Midbrain (tissue), 1 donor: Measurements from ENCODE around the gene PIK3R6.
"Not testable (repeated sequence)": the region's sequence is repeated elsewhere in the genome, so short reads cannot be mapped to it uniquely, and the experiment has no call there.

Experiments
- DNase-seq: peaks from one replicate; lab custom pipeline; 2025; lab: John Stamatoyannopoulos, UW

The PIK3R6 gene

DNA sequence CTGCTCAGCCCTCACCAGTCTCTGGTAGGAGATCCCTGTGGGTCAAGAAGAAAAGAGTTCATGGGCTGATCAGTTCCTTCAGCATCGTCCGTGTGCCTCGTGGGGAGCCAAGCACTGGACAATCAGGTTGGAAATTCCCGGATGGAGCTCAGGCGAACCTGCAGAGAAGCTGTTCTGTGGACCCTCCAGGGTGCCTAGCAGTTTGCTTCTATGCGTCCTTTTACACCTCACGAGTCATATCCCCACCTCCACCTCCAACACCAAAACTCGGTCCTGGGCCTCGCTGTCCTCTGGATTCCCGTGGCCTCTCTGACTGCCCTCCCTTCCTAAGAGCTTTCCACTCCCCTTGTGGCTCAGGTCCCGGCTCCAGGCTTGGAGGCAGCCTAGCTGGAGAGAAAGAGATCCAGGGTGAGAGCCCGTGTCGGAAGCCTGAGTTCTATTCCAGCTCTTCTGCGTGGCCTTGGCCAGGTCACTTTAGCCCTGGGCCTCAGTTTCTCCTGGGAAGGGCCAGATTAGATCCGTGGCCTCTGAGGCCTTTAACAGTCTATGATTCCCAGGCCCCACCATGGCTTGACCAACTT, 26.2 kb upstream of the PIK3R6 start:
- no peak for DNase-seq

DNA sequence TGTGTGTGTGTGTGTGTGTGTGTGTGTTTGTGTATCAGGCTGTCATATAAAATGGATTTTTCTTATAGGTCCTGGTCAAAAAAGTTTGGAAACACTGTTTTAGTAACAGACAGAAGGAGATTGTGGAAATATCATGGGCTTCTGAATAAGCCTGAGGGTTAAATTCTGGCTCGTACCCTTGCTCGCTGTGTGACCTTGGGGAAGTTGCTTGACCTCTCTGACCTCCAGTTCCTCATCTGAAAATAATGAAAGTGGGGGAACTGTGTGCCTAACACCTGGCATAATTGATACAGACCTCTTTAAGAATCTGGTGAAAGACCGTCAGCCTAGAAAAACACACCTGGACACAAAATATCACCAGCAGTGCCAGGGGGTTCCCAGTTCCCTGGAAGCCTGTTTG, 25.6 kb upstream of the PIK3R6 start:
- no peak for DNase-seq

DNA sequence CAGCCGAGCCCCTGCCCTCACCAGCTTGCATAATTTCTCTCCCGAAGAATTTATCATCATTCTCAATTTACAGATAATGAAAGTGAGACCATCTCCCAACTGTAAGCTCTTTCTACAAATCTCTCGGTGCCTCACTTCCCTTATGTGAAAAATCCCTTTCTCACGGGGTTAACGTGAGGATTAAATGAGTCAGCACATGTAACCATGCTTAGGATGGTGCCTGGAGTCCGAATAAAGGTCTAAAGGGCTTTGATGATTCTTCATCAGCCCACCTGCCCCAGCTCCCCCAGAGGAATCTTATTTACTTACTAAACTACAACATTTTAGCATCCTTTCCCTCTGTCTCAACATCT, 24.8 kb upstream of the PIK3R6 start:
- no peak for DNase-seq

DNA sequence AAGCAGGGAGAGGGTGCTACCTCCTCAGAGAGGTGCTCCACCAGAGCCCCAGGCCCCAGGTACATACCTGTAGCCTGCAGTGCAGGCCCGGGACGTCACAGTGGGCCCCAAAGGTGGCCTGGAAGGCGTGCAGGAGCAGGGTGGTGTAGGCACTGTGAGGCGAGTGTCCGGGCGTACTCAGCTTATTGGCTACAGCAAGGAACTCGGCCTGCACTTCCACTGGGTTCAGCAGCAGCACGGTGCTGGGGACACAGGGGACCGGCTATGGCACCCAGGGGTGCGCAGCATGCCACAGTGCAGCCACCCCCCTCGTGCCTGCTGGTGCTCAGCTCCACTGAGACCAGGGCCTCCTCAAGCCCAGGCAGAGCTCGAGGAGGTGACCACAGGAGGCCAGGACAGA, 23.2 kb upstream of the PIK3R6 start:
- DNase-seq, result no peak

DNA sequence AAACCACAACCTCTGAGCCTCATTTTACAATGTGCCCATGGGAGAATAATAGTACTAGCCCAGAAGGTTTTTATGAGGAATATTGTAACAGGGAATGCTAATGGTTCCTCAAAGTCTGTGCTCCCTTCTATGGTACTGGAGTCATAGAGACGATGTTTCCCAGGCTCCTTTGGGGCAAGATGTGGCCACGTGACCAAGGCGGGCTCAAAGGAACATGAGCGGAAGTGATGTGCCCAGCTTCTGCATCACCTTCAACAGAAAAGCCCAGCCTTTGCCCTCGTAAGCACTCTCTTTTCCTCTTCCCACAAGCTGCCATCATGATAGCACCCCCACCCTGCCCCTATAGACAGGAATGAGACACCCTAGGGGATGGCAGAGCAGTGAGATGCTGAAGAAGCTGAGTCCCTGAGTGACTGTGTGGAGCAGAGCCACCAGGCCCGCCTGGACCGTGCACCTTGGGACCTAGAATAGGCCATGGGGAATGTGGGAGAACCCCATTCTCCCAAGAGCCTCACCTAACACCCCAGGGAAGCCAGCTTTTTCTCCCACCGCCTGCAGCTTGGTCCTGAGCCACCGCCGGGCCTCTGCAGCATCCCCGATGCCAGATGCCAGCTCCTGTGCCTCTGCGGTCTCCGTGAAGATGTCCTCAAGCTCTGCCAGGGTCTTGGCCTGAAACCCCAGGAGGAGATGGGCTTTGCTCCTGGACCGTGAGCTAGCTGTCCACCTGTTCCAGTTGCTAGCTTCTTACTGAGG, 22.2 kb upstream of the PIK3R6 start:
- DNase-seq, result no peak

DNA sequence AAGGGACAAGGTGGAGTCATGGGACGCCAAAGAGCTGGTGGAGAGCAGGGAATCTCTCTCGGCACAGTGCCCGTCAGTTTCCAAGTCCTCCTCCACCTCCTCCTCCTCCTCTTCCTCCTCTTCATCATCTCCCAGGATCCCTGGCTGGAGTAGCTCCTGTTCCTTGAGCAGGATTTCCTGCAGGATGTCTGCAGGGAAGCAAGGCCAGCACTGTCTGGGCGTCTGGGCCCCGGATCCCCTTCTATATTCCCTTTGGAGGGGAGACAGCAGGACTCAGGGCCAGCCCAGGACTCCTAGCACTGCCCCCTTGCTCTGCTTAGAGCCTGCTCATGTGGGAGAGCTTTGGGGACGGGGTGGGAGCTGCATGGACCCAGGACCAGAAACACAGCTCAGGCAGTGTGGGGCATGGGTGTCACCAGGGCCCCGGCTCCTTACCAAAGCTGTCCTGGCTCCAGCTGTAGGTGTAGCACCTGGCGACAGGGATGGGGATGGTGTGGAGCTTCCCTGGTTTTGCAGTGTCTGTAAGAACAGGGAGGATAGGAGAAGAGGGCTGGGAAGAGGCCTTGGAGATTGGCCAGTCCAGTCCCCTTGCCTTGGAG, 21.3 kb upstream of the PIK3R6 start:
- no peak for DNase-seq

DNA sequence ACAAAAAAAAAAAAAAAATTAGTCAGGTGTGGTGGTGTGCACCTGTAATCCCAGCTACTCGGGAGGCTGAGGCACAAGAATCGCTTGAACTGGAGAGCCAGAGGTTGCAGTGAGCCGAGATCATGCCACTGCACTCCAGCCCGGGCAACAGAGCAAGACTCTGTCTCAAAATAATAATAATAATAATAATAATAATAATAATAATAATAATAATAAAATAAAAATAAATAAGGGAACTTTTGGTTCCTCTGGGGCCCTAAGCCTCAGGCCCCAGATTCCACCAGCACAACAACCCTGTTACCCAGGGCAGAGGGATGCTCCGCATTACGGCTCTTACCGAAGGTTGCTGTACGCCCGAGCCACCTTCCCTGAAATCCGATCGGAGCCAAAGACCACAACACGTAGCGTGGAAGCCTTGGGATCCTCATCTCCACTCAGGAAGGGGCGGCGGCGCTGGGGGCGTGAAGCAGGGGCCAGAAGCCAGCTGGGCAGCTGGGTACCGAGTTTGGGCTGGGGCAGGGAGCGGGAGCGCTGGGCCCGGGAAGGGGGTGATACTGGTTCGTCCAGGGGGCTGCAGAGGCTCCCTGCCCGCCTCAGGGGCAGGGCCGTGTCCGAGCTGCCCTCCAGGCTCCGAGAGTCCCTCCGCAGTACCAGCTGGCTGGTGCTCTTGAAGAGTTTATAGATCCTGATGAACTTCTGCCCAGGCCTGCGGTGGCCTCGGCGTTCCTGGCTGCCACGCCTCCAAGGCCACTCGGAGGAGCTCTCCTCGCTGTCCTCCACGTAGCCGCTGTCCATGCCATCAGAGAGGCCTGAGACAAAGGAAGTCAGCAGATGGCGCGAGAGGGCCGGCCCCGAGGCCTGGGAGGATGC, 20.6 kb upstream of the PIK3R6 start:
- DNase-seq, result no peak

DNA sequence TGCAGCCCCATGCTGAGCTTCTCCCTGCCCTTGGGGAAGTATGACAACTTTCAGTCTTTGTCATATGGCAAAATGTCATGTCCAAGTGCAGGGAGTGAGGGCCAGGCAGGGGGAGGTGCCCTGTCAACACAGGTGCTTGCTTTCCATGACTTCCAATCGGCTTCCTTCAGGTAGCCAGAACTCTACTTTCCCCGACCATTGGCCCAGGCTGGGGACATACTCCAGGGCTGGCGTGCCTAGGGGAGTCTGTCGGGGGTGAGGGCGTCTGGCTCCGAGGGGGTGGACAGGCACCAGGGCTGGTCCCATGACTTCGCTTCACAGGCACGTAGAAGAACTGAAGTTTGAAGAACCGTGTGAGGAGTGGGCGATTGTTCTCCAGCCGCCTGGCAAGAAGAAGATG, 19.8 kb upstream of the PIK3R6 start:
- no peak for DNase-seq

DNA sequence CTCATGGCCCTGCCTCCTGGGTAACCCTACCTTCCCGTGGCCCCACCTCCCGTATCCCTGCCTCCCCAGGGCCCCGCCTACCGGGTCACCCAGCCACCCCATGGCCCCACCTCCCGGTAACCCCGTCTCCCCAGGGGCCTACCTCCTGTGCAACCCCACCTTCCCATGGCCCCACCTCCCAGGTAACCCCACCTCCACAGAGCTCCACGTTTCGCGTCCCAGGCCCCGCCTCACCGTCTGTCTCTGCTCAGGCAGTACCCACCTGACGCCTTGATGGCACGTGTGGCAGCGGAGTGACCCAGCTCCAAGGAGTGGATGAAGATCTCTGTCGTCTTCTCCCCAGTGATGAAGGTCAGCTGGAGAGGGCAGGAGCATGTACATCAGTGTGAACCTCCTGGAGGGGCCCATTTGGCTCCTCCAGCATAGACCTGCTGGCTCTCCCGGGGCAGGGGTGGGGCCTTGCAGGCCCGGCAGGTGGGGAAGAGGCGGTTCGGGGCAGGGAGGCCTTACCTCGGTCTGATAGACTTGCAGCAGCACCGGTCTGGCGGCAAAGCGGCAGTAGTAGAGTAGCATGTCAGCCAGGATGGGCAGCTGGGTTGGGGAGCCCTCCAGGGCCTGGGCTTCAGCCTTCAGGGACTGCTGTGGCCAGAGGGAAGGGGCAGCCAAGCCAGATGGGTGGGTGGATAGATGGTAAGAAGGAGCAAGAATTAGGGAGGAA, 18.7 kb upstream of the PIK3R6 start:
- no peak for DNase-seq

DNA sequence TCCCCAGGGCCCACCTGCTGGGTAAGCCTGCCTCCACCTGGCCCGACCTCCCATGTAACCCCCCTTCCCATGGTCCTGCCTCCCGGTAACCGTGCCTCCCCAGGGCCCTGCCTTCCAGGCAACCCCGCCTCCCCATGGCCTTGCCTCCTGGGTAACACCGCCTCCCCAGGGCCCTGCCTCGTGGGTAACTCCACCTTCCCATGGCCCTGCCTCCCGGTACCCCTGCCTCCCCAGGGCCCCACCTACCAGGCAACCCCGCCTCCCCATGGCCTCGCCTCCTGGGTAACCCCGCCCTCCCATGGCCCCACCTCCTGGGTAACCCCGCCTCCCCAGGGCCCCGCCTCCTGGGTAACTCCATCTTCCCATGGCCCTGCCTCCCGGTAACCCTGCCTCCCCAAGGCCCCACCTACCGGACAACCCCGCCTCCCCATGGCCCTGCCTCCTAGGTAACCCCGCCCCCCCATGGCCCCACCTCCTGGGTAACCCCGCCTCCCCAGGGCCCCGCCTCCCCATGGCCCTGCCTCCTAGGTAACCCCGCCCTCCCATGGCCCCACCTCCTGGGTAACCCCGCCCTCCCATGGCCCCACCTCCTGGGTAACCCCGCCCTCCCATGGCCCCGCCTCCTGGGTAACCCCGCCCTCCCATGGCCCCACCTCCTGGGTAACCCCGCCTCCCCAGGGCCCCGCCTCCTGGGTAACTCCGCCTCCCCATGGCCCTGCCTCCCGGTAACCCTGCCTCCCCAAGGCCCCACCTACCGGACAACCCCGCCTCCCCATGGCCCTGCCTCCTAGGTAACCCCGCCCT, 17.9 kb upstream of the PIK3R6 start:
- DNase-seq, result not testable (repeated sequence)

DNA sequence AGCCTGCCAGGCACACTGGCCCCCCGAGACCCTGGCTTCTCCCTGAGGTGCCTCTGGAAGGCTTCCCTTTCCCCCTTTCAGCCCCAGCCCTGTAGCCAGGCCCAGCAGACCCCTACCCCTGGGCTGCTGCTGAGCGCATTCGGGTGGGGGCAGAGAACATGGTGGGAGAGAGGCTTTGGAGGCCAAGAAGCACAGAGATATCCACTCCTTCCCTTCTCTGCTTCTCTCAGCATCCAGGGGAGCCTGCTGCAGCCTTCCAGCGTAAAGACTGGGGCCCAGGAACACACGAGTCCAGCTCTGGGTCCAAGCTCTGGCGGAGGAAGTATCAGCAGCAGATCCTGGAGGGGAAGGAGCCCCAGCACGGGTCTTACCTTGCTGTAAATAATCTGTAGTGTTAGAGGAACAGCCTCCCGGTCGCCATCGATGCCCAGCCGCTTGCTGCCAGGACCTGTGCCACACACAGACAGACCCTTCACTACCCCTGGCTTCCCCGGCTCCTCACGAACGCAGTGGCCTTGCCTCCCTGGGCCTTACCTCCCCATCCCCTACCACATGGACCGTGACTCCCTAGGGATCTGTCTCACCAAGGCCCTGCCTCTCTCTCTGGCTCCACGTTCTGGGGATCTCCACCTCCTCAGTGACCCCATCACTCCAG, 17.0 kb upstream of the PIK3R6 start:
- no peak for DNase-seq

DNA sequence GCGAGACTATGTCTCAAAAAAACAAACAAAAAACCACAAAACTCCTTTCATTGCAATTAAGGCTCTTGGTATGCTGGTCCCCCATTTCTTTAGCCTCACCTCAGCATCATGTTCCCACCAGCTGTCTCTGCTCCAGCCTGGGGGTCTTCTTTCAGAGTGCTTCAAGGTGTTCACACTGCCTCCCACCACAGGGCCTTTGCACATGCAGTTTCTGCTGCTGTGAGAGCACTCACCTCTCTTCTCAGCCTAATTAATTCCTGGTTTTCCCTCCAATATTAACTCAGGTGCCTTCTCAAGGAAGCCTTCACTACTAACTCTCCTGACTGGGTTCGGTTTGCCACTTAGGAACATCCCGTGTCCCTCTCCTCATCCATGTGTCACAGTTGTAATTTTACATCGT, 15.9 kb upstream of the PIK3R6 start:
- no peak for DNase-seq

DNA sequence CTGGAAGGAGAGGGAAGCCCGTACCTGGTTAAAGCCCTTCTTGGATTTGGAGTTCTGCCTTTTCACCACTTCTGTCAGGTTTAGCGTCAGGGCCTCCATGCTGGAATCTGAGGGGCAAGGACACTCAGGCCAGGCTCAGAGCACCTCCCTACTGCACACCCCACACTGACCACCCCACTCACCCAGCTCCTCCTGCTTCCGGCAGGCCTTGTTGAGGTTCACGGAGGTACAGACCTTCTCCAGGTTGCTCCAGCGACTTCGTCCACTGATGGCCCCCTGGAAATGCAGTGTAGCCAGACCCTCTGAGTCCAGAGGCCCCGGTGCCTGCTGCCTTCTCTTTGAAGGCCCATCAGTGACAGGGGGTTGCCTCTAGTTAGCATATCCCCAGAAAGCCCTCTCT, 14.1 kb upstream of the PIK3R6 start:
- DNase-seq, result no peak

DNA sequence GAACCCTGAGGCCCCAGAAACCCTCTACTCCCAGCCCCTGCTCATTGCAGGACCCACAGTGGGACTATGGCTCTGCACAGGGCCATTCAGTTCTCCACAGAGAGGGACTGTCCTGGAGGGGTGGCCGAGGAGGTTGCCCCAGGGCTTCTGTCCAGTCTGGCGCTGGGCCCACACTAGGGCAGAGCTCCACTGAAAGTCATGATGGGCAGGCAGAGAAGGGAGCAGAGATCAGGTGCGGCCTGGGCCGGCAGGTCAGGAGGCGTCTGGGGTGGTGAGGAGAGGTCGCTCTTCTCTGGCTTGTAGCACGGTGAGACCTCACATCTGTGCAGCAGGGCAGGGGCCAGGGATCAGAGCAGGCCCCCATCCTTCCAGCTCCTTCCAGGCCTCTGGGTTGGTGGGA, 13.0 kb upstream of the PIK3R6 start:
- no peak for DNase-seq

DNA sequence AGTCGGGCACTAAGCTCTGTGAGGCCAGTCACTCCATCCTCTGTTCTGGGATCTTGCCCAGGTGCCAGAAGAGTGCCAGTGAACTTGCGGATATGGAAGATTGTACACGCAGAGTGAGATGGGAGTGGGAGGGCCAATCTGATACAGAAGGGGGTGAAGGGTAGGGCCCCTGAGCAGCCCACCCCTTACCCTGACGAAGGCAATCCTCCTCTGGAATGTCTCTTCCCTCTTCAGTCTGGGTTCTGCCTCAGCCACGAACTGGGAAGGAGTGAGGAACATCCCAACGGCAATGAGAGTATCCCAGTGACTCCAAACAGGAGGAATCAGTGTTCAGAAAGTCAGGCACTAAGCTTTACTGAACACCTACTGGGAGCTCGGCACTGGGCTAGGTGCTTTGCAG, 11.9 kb upstream of the PIK3R6 start:
- no peak for DNase-seq

DNA sequence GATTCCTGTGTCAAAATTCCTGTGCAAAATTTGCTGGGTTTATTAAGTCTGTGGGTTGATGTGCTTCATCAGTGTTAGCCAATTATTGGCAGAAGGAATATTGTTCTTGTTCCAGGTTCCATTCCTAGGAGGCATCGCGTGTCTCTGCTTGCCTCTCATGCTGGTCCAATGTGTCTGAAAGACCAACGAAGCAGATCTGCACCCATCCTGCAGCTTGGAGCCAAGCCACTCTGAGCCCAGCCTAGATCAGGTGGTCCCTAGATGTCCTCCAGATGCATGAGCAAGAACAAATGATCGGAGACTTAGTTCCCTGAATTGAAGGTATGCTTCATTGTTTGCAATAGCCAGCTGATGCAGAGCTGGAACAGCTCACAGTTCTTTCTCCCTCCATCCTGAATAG, 10.5 kb upstream of the PIK3R6 start:
- DNase-seq, result no peak

DNA sequence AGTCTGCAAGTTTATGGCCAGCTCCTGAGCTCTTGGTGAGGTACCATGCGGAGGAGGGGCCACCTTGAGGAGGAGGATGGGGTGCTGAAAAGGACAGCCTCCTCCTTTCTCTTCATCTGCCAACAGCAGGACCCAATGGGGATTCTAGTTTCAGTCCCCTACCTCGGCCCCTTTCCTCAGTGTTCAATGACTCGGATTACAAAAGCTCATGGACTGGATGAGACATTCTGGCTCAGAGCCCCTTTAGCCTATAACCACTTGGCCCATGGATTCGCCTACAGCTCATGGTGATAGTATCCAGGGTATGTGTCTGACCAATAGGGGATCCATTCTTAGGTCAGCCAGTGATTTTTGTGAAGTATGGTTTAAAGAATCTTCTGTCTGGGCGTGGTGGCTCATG, 8.5 kb upstream of the PIK3R6 start:
- no peak for DNase-seq

DNA sequence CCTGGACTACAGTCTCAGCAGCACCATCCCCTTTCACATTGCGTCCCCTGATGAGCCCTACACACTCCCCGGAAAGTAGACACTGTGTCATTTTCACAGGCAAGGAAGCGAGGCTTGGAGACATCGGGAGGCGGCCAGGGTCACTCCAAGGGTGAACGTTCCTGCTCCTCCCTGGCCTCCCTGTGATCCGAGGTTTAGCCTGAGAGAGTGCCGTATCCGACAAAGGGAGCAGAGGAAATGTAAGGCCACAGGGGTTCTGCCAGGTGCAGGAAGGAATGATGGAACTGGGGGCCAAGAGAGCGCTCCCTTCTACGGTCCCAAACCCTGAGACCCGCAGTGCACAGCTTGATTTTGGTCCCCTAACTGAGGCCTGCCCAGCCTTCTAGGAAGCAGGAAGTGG, 8.0 kb upstream of the PIK3R6 start:
- no peak for DNase-seq

DNA sequence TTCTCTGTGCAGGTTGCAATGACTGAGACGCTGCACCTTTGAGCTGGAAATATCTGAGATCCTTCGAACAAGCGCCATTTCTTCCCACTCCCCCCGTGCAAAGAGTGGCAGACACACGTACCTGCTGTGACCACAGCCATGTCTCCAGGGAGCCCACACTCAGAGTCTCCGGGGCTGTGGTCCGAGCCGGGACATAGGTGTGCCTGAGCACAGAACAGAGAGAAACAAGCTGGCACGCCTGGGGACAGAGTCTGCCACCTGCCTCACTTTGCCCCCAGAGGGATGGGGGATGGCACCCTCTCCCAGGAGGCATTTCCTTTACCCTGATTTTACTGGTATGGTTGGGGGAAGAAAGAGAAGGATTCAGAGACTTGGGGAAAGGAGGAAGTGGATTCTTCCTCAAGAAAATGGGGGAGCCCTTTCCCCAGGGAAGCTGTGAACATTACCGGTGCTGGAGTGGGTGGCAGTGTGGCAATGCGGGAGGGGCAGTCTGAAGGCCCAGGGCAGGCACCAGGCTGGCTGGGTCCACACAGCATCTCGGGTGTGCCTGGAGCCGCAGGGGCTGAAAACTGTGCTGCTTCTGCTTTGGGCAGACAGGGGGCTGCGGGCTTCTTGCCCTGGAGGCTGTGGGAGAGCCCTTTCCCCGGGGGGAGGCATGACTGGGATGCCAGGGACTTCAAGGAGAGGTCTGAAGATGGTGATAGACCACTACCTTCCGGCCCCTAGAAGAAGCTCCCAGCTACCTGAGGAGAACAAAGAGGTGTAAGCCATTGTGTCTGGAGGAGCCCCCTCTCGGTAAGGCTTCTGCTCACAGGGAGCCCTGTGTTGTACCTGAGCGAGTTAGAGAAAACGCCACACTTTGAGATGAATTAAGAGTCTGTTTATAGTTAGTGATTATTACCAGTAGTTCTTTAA, 6.6 kb upstream of the PIK3R6 start:
- DNase-seq, result no peak
